Cortex of kidney (tissue), 1 donor: ENCODE data around the gene TNK1.

ENCODE experiments used
- DNase-seq: peaks from one replicate; lab custom pipeline; 2025; lab: John Stamatoyannopoulos, UW

Gene TNK1

DNA sequence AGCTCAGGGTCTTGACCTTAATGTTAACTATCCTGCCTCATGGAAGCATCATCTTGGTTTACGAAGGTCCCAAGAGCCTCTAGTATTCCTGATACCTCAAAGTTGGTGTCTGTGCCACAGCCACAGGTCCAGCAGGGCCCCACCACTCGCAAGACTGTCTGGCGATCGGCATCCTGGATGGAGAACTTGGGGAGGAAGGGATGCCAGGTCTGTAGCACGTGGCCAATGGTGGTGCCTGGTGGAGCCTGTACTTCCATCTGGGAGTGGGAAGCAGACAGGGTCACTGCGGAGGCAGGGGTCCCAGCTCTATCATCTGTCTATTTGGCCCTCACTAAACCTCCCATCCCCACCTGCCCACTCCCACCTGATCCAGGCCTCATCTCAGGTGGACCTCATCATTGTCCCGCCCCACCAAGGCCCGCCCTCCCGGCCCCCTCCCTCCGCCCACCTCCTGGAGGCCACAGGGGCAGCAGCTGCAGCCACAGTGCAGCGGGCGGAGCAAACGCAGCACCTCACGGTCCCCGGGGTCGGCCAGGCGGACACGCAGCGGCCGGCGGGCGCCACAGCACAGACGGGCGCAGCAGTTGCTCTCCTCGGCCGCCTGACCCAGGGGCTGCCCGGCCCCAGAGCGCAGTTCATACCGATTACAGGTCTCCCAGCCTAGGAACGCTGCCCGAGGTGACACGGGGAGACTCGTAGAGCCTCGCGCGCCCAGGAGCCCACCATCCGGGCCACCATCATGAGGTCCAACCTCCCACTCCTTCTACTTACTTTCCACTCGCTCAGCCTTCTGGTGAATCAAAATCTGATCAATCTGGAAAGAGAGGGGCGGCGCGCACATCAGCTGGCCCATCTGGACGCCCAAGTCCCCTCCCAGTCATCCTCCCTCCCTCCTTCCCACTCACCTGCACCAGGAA is 12.1 kb downstream of the TNK1 start:
- DNase-seq, result no peak

- no peak for DNase-seq
Measured at GRCh38 chr17:7393613-7394451, 12.9 kb downstream of the TNK1 start.

- DNase-seq, result peak; percentile 54
Measured at GRCh38 chr17:7394452-7395191, 13.7 kb downstream of the TNK1 start, which contains the start of gene PLSCR3. TSS of gene PLSCR3 (minus strand) at chr17:7394525. CDS start at chr17:7394110, 415 bp downstream.

- no peak for DNase-seq
Measured at GRCh38 chr17:7396147-7396546, 15.3 kb downstream of the TNK1 start.

DNA sequence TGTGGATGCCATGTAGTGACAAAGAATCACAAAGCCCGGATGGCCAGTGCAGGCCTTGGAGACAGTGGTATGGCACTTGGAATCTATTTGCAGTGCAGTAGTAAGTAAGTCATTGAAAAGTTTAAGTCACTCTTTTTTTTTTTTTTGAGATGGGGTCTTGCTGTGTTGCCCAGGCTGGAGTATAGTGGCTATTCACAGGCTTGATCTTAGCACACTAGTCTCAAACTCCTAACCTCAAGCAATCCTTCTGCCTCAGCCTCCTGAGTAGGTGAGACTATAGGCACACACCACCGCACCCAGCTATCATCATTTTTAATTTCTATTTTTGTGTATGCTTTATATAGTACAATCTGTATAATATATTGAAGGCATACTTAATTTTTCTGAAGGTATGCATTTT is 17.7 kb downstream of the TNK1 start:
- DNase-seq, result no peak

- DNase-seq, result no peak
Measured at GRCh38 chr17:7403043-7403726, 22.3 kb downstream of the TNK1 start.

DNA sequence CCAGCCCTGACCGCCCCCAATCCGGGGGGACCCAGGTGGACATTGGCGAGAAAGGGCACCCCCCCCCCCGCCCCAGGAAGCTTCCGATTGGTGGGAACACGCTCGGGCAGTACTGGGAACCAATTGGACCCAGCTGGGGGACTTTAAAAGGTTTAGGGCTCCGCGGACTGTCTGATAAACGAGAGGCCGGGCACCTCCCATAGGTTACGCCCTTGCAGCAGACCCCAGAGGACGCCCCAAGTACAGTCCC is 22.8 kb downstream of the TNK1 start:
- DNase-seq, result no peak

DNA sequence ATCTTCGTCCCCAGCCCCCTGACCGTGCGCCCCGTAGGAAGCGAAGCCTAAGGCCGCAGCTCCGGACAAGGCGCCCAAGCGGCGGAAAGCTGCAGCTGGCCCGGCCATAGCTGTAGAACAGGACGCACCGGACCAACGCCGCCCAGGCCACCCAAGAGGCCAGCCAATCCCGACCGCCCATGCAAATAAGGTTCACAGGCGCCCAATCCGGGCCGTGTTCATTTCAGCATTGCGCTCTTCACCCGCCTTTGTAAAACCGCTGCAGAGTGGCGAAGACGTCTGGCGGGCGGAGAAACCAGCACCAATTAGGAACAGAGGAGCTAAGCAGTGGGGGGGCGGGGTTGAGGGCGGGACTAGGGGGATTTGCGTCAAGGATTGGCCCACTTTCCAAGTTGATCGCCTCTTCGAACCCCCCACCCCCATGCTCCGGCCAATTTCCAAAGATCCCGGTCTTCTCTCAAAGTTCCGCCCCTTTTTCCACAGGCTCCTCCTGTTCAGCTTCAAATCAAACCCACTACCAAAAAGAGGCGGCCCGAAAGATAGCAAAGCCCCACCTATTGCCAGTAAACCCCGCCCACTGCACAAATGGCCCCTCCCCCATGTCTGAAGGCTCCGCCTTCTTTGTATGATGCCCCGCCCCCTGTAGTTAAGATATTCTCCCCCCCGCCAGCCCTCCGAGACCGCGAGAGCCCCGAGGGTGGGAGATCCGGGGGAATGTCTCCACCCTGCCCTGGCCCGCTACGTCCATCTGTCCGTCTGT is 23.3 kb downstream of the TNK1 start, which contains the start of gene TMEM256:
Gene TMEM256 (minus strand): TSS at position 121 of the 760 bp plus-strand sequence. CDS start 13 bp downstream, at position 108.
- no peak for DNase-seq

- DNase-seq, result no peak
Measured at GRCh38 chr17:7404737-7405349, 24.0 kb downstream of the TNK1 start.

GRCh38 chr17:7405350-7406234 is 24.7 kb downstream of the TNK1 start:
- DNase-seq, result no peak

GRCh38 chr17:7406235-7406825 is 25.4 kb downstream of the TNK1 start:
- DNase-seq, result no peak

DNA sequence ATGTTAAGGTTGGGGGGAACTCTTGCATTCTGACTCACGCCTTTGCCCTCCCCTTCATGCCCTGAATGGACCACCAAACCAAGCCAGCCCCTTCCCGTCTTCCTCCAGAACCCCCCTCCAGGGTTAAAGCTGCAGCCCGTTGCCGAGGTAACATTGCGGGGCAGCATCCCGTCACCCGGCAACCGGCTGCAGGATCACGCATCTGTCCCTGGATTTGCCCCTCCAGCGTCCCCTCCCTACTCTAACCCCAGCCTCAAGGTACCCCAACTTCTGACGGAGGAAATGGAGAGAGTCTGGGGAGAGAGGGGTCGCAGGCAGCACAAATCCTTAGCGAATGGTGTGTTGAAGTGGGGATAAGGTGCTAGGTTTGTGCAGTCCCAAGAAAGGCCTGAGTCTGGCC is 26.2 kb downstream of the TNK1 start:
- DNase-seq, result no peak

DNA sequence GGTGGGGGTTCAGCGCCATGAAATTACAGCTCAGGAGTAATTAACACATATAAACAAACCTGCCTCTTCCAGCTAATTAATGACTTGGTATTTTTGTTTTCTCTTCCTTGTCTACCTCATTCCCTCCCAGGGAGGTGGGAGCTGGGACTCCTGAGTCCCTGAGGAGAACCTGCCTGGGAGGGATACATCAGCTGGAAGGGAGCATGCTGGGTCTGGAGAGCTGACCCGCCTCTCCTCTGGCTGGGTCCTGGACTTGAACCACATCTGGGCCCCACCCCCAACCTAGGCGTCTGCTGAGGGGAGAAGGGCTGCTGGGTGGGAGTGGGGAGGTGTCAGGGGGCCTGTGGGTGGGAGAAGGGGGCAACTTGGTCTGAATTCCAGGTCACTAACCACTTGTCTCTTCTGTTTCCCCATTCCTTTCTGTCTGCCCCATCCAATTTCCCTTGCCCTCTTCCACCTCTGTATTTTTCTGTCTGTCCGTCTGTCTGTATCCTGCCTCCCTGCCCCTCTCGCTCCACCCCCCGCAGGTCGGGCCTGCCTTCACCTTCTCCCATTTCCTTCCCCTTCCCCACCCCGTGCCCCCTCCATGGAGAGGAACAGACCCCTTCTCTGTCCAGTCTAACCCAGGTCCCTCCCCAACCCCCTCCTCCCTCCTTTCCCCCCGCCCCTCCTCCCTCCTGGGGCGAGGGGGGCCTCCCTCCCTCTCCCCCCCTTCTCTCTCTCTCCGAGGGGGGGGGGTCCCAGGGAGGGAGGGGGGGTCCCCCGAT is 26.8 kb downstream of the TNK1 start, which contains the start of gene NLGN2:
Gene NLGN2 (plus strand): TSS at position 361 of the 767 bp plus-strand sequence. CDS start 411 bp downstream, outside the sequence.
- DNase-seq, result no peak

GRCh38 chr17:7408252-7408727 is 27.4 kb downstream of the TNK1 start:
- no peak for DNase-seq

DNA sequence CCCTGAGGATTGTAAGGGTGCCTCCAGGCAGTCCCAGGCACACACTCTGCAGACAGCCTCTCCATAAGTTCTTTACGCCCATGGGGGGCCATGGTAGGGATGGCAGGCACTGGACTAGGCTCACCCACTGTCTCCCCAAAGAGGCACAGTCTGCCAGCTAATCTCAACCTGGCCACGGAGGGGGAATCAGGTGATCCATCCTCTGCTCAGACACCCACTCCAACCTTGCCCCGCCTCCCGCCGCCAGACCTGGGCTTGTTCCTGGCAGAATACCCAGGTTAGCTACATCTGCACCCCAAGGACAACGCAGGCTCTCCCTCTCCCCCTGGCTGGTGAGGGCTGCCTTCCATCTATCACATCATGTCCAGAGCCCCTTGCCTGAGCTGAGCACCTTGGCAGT is 28.0 kb downstream of the TNK1 start:
- DNase-seq, result no peak

DNA sequence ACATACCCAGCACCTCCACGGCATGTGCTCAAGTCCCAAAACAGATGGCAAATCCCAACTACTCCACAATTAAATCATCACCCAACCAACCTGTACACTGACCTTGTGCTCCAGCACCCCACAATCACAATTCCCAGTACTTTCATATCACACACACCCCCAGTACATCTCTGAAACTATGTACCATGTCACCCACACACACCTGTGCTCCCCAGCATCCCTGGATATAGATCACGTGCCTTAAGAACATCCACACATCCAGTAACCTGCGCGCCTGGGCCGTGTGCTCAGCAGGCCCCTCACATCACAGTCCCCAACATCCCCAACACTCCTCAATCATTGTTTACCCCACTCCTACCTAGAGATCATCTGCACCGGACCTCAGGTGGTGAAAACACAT is 28.8 kb downstream of the TNK1 start:
- DNase-seq, result no peak

DNA sequence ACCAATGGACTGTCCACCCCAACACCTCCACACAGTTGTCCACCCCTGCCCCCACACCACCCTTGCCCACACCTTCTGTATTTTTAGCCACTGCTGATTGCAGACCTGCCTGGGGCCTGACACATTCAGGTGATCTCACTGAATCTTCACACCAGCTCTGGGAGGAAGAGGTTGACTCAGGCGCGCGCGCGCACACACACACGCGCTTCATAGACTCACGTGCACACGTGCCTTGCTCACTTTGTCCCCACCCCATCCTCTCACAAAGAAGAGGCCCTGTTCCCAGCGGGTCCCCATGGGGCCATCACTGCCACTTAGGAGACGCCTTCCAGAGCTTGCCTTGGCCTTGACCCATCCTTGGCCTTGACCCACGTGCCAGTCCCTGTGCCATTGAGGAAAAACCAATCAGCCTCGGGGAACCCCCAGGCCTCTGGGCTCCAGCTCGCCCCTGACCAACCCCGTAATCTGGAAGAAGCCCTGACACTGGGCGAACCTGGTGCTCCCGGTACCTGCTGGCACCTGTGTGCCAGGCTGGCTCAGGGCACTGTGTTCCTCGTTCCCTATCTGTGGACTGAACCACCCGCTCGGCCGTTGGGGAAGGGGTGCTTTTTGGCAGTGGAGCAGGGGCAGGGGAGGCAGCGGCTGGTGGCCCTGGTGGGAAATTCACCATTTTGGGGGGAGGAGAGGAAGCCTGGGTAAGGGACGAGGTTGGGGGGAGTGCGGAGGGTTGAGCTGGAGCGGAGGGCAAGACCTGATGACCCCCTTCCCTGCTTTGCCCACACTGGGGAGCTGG is 29.9 kb downstream of the TNK1 start:
- DNase-seq, result no peak
